Liver (tissue), 9 donors: ENCODE results near the gene SMARCD2. TPM values are rescaled to one million over a fixed set of nuclear protein-coding genes. Genes with fewer than 3 reads are reported as not detected.

ENCODE experiments used
- DNase-seq: peaks from one replicate; pipeline ENCODE4 v3.0.0-alpha.2; 2017; ENCODE audit warnings: low spot score
- H3K27ac ChIP-seq, 2 donors: one replicate each; pipeline ENCODE4 v1.7.0; 2013; ENCODE audit warnings: inconsistent platforms in 2 of 2, low read length in 2 of 2, control low read depth in 1 of 2, low read depth in 1 of 2, mild to moderate bottlenecking in 1 of 2
- H3K27me3 ChIP-seq, 4 donors: one replicate each; pipeline versions ENCODE4 v1.6.1 to v1.7.0; 2013; ENCODE audit warnings: low read length in 3 of 4, inconsistent platforms in 1 of 4, mild to moderate bottlenecking in 1 of 4, moderate library complexity in 1 of 4; ENCODE audit not compliant: control insufficient read depth in 4 of 4, insufficient read depth in 4 of 4
- H3K36me3 ChIP-seq, 4 donors: one replicate each; pipeline versions ENCODE4 v1.6.1 to v1.7.0; 2013; ENCODE audit warnings: low read length in 3 of 4, mild to moderate bottlenecking in 3 of 4, low read depth in 1 of 4, moderate library complexity in 1 of 4; ENCODE audit not compliant: control insufficient read depth in 4 of 4, insufficient read depth in 3 of 4
- H3K4me1 ChIP-seq, 4 donors: one replicate each; pipeline versions ENCODE4 v1.6.1 to v1.7.0; 2013; ENCODE audit warnings: low read length in 3 of 4, mild to moderate bottlenecking in 3 of 4, moderate library complexity in 1 of 4; ENCODE audit not compliant: control insufficient read depth in 4 of 4, insufficient read depth in 4 of 4
- H3K4me3 ChIP-seq, 3 donors: one replicate each; pipeline versions ENCODE4 v1.6.1 to v1.7.0; 2013; ENCODE audit warnings: low read length in 3 of 3, control low read depth in 1 of 3, low read depth in 1 of 3, mild to moderate bottlenecking in 1 of 3
- H3K9ac ChIP-seq, 2 donors: one replicate each; pipeline ENCODE4 v1.7.0; 2013; ENCODE audit warnings: low read length in 2 of 2, mild to moderate bottlenecking in 2 of 2, moderate library complexity in 2 of 2, control low read depth in 1 of 2, low read depth in 1 of 2
- H3K9me3 ChIP-seq, 4 donors: one replicate each; pipeline versions ENCODE4 v1.6.1 to v1.7.0; 2013; ENCODE audit warnings: low read length in 3 of 4; ENCODE audit not compliant: control insufficient read depth in 4 of 4
- EGR1 ChIP-seq, 2 donors: IDR thresholded peaks; 2 replicates each; pipeline ENCODE4 v1.6.1; 2016 to 2018; ENCODE audit warnings: antibody characterized with exemption in 2 of 2, low read depth in 2 of 2
- FOXA1 ChIP-seq: IDR thresholded peaks from 2 replicates; pipeline ENCODE4 v1.6.1; 2016; ENCODE audit warnings: antibody characterized with exemption
- FOXA2 ChIP-seq: IDR thresholded peaks from 2 replicates; pipeline ENCODE4 v1.6.1; 2016; ENCODE audit warnings: antibody characterized with exemption
- GABPA ChIP-seq, 2 donors: IDR thresholded peaks in 1 of 2; conservative IDR thresholded peaks in 1 of 2; 2 replicates each; pipeline ENCODE4 v1.6.1; 2016; ENCODE audit warnings: antibody characterized with exemption in 2 of 2, mild to moderate bottlenecking in 1 of 2, moderate library complexity in 1 of 2
- HNF4A ChIP-seq, 2 donors: conservative IDR thresholded peaks; 2 replicates each; pipeline ENCODE4 v1.6.1; 2016; ENCODE audit warnings: antibody characterized with exemption in 2 of 2, mild to moderate bottlenecking in 2 of 2
- JUND ChIP-seq, 2 donors: IDR thresholded peaks; 2 replicates each; pipeline ENCODE4 v1.6.1; 2016; ENCODE audit warnings: antibody characterized with exemption in 2 of 2
- NR2F2 ChIP-seq: IDR thresholded peaks from 2 replicates; pipeline ENCODE4 v1.6.1; 2016; ENCODE audit warnings: antibody characterized with exemption
- RAD21 ChIP-seq, 2 donors: IDR thresholded peaks; 2 replicates each; pipeline ENCODE4 v1.6.1; 2016; ENCODE audit warnings: antibody characterized with exemption in 2 of 2, mild to moderate bottlenecking in 2 of 2
- RXRA ChIP-seq, 2 donors: IDR thresholded peaks; 2 replicates each; pipeline ENCODE4 v1.6.1; 2017 to 2018; ENCODE audit warnings: antibody characterized with exemption in 2 of 2, mild to moderate bottlenecking in 1 of 2
- SP1 ChIP-seq: IDR thresholded peaks from 2 replicates; pipeline ENCODE4 v1.6.1; 2018; ENCODE audit warnings: antibody characterized with exemption, mild to moderate bottlenecking
- TAF1 ChIP-seq: conservative IDR thresholded peaks from 2 replicates; pipeline ENCODE4 v1.6.1; 2016; ENCODE audit warnings: antibody characterized with exemption, mild to moderate bottlenecking
- YY1 ChIP-seq: IDR thresholded peaks from 2 replicates; pipeline ENCODE4 v1.6.1; 2016; ENCODE audit warnings: antibody characterized with exemption, mild to moderate bottlenecking
- WGBS: extraction: QIAGEN DNeasy Blood & Tissue Kit; methylation state at CpG from one replicate; pipeline ENCODE4 v1.1.7; 2013; 5-methylcytosine and 5-hydroxymethylcytosine counted together
- polyA plus RNA-seq, 2 donors: library from polyadenylated mRNA; stranded (reverse) in 1 of 2; unstranded in 1 of 2; fragments of 200-250 nt in 1 of 2; fragments of >200 nt in 1 of 2; fragmentation: Nextera tagmentation in 1 of 2; extraction: Ambion mirVana in 1 of 2; gene quantifications; one replicate each; pipeline versions ENCODE4 v1.2.1 to v1.2.3, GENCODE V29; 2013 to 2015
- total RNA-seq, 2 donors: library from RNA; depleted of rRNA; stranded (reverse); fragments of >200 nt; gene quantifications; one replicate each; pipeline ENCODE4 v1.2.3, GENCODE V29; 2014
- TF ChIP-seq, protein P1 (sequence below): IDR thresholded peaks from 2 replicates; pipeline ENCODE4 v1.6.1; 2016; ENCODE audit warnings: antibody characterized with exemption, mild to moderate bottlenecking
- TF ChIP-seq, protein P2 (sequence below): IDR thresholded peaks from 2 replicates; pipeline ENCODE4 v1.6.1; 2016; ENCODE audit warnings: antibody characterized with exemption
- TF ChIP-seq, protein P3 (sequence below): IDR thresholded peaks from 2 replicates; pipeline ENCODE4 v1.6.1; 2016; ENCODE audit warnings: antibody characterized with exemption
- TF ChIP-seq, protein P4 (sequence below): fragments of 150-350 bp; IDR thresholded peaks from 2 replicates; pipeline ENCODE4 v1.5.1; 2017; ENCODE audit warnings: improper control_type of control experiment, low read depth, low read length; ENCODE audit not compliant: missing input control
- TF ChIP-seq, protein P5 (sequence below): IDR thresholded peaks from 2 replicates; pipeline ENCODE4 v1.6.1; 2016; ENCODE audit warnings: antibody characterized with exemption
- donor health status: healthy.
- donor health status: healthy.
- donor health status: healthy.
- donor health status: healthy.
- donor health status: healthy.

SMARCD2 gene
- total and polyA plus RNA-seq, 4 donors: 14.5 to 67.9 (median 39.4) TPM

DNA sequence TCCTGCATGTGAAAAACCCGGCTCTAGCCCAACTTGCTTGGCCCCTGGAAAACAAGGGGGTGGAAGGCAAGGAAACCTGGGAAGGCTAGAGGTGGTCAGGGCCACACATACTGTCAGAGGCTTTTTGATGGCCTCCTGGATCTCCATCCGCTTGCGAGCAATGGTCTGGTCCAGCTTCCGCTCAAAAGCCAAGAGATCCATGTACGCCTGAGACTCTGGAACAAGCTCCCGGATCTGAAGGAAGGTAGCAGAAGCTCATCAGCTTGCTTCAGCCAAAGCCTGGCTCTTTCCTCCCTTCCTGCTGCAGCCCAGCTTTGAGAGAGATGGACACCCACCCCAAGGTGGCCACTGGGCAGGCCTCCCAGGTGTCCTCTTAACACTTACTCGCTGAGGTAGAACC lies 5.7 kb downstream of the SMARCD2 start:
- H3K4me3 ChIP-seq: no peak overlapping the region
- no peak for DNase-seq
- H3K27me3 ChIP-seq: no peaks in the 10 kb centered on the region
- 98% methylated on average over 7 of the region's 7 CpGs for WGBS
- H3K9ac ChIP-seq: no peak overlapping the region
- H3K9me3 ChIP-seq: no peaks in the 10 kb centered on the region
- H3K27ac ChIP-seq: no peak overlapping the region
- TF ChIP-seq SP1 (no peak), GABPA (IDR thresholded peaks at IDR 0.05 in 1 of 2, conservative IDR thresholded peaks at IDR 0.05 in 1 of 2) (no peak), YY1 (no peak), EGR1 (IDR thresholded peaks at IDR 0.05; ENCODE audit: low read depth in 2 of 2) (no peak), RXRA (IDR thresholded peaks at IDR 0.05) (no peak), FOXA2 (no peak), NR2F2 (no peak), FOXA1 (no peak), HNF4A (conservative IDR thresholded peaks at IDR 0.05) (no peak), RAD21 (IDR thresholded peaks at IDR 0.05) (no peak)
- TF ChIP-seq, protein P1, sequence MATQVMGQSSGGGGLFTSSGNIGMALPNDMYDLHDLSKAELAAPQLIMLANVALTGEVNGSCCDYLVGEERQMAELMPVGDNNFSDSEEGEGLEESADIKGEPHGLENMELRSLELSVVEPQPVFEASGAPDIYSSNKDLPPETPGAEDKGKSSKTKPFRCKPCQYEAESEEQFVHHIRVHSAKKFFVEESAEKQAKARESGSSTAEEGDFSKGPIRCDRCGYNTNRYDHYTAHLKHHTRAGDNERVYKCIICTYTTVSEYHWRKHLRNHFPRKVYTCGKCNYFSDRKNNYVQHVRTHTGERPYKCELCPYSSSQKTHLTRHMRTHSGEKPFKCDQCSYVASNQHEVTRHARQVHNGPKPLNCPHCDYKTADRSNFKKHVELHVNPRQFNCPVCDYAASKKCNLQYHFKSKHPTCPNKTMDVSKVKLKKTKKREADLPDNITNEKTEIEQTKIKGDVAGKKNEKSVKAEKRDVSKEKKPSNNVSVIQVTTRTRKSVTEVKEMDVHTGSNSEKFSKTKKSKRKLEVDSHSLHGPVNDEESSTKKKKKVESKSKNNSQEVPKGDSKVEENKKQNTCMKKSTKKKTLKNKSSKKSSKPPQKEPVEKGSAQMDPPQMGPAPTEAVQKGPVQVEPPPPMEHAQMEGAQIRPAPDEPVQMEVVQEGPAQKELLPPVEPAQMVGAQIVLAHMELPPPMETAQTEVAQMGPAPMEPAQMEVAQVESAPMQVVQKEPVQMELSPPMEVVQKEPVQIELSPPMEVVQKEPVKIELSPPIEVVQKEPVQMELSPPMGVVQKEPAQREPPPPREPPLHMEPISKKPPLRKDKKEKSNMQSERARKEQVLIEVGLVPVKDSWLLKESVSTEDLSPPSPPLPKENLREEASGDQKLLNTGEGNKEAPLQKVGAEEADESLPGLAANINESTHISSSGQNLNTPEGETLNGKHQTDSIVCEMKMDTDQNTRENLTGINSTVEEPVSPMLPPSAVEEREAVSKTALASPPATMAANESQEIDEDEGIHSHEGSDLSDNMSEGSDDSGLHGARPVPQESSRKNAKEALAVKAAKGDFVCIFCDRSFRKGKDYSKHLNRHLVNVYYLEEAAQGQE: no peak
- TF ChIP-seq, protein P2, sequence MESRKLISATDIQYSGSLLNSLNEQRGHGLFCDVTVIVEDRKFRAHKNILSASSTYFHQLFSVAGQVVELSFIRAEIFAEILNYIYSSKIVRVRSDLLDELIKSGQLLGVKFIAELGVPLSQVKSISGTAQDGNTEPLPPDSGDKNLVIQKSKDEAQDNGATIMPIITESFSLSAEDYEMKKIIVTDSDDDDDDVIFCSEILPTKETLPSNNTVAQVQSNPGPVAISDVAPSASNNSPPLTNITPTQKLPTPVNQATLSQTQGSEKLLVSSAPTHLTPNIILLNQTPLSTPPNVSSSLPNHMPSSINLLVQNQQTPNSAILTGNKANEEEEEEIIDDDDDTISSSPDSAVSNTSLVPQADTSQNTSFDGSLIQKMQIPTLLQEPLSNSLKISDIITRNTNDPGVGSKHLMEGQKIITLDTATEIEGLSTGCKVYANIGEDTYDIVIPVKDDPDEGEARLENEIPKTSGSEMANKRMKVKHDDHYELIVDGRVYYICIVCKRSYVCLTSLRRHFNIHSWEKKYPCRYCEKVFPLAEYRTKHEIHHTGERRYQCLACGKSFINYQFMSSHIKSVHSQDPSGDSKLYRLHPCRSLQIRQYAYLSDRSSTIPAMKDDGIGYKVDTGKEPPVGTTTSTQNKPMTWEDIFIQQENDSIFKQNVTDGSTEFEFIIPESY: no peak
- TF ChIP-seq, protein P3, sequence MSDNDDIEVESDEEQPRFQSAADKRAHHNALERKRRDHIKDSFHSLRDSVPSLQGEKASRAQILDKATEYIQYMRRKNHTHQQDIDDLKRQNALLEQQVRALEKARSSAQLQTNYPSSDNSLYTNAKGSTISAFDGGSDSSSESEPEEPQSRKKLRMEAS: no peak
- TF ChIP-seq, protein P4, sequence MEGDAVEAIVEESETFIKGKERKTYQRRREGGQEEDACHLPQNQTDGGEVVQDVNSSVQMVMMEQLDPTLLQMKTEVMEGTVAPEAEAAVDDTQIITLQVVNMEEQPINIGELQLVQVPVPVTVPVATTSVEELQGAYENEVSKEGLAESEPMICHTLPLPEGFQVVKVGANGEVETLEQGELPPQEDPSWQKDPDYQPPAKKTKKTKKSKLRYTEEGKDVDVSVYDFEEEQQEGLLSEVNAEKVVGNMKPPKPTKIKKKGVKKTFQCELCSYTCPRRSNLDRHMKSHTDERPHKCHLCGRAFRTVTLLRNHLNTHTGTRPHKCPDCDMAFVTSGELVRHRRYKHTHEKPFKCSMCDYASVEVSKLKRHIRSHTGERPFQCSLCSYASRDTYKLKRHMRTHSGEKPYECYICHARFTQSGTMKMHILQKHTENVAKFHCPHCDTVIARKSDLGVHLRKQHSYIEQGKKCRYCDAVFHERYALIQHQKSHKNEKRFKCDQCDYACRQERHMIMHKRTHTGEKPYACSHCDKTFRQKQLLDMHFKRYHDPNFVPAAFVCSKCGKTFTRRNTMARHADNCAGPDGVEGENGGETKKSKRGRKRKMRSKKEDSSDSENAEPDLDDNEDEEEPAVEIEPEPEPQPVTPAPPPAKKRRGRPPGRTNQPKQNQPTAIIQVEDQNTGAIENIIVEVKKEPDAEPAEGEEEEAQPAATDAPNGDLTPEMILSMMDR: no peak
- TF ChIP-seq, protein P5, sequence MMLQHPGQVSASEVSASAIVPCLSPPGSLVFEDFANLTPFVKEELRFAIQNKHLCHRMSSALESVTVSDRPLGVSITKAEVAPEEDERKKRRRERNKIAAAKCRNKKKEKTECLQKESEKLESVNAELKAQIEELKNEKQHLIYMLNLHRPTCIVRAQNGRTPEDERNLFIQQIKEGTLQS: no peak
- H3K4me1 ChIP-seq: peaks cover 26 to 44% (median 40%) of the 10 kb centered on the region in 4 donors
- H3K36me3 ChIP-seq: peaks cover 17 to 43% (median 36%) of the 10 kb centered on the region in 4 donors

DNA sequence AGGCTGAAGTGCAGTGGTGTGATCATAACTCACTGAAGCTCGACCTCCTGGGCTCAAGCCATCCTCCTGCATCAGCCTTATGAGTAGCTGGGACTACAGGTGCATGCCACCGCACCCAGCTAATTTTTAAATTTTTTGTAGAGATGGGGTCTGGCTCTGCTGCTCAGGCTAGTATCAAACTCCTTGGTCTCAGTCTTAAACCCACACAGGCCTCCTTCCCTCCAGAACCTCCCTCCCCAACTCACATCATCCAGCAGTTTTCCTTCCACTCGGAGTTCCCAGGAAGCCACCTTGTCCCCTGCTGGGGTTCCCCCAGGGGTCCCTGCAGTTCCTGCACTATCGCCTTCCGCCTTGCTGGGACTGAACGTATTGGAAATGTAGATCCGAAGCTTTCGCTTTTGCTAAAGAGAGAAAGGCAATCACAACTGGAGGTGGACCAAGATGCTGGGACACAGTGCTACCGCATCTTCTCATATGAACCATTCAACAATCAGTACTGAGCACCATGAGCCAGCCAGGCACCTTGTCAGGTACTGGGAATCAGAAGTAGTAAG lies 7.2 kb downstream of the SMARCD2 start:
- no peak for DNase-seq
- Histone ChIP-seq H3K9ac (no peak overlapping the region), H3K36me3 (peaks cover 24 to 58% (median 51%) of the 10 kb centered on the region in 4 donors), H3K27me3 (no peaks in the 10 kb centered on the region), H3K4me3 (no peak overlapping the region), H3K27ac (no peak overlapping the region), H3K4me1 (peaks cover 20 to 28% (median 26%) of the 10 kb centered on the region in 4 donors), H3K9me3 (no peaks in the 10 kb centered on the region)
- WGBS: 93% methylated on average over 9 of the region's 9 CpGs
- TF ChIP-seq JUND (IDR thresholded peaks at IDR 0.05) (no peak), RXRA (IDR thresholded peaks at IDR 0.05) (no peak), TAF1 (no peak), YY1 (no peak), HNF4A (conservative IDR thresholded peaks at IDR 0.05) (no peak), FOXA2 (no peak), GABPA (IDR thresholded peaks at IDR 0.05 in 1 of 2, conservative IDR thresholded peaks at IDR 0.05 in 1 of 2) (no peak), FOXA1 (no peak)
- TF ChIP-seq, protein P2: no peak
- TF ChIP-seq, protein P4: no peak
- TF ChIP-seq, protein P5: no peak
